ENCODE data around the gene ACTR1A.

DNA sequence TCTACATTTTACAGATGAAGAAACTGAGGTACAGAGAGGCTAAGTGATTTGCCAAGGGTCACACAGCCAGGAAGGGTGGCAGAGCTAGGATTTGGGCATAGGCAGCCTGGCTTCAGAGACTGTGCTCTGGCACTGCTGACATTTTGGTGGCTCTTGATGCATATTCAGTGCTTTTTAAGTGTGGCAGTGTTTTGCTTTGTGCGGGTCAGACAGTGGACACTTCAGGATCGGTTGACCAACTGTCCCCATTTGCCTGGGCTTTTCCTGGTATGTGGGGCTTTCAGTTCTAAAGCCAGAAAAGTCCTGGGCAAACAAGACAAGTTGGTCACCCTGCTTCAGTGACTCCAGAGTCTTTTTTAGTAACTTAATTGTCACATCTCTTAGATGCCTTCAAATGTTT lies 36.3 kb upstream of the ACTR1A start:
- TF ChIP-seq, protein P1, sequence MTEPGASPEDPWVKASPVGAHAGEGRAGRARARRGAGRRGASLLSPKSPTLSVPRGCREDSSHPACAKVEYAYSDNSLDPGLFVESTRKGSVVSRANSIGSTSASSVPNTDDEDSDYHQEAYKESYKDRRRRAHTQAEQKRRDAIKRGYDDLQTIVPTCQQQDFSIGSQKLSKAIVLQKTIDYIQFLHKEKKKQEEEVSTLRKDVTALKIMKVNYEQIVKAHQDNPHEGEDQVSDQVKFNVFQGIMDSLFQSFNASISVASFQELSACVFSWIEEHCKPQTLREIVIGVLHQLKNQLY (CRISPR knock-in tag; IDR thresholded peaks at IDR 0.05), result no peak
- TF ChIP-seq, protein P2, sequence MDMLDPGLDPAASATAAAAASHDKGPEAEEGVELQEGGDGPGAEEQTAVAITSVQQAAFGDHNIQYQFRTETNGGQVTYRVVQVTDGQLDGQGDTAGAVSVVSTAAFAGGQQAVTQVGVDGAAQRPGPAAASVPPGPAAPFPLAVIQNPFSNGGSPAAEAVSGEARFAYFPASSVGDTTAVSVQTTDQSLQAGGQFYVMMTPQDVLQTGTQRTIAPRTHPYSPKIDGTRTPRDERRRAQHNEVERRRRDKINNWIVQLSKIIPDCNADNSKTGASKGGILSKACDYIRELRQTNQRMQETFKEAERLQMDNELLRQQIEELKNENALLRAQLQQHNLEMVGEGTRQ (CRISPR knock-in tag; IDR thresholded peaks at IDR 0.05), result no peak
- no peak for TF ChIP-seq ZNF232 (CRISPR knock-in tag; IDR thresholded peaks at IDR 0.05)
- no peak for TF ChIP-seq NR2C2 (CRISPR knock-in tag; IDR thresholded peaks at IDR 0.05)
- TF ChIP-seq, protein P3, sequence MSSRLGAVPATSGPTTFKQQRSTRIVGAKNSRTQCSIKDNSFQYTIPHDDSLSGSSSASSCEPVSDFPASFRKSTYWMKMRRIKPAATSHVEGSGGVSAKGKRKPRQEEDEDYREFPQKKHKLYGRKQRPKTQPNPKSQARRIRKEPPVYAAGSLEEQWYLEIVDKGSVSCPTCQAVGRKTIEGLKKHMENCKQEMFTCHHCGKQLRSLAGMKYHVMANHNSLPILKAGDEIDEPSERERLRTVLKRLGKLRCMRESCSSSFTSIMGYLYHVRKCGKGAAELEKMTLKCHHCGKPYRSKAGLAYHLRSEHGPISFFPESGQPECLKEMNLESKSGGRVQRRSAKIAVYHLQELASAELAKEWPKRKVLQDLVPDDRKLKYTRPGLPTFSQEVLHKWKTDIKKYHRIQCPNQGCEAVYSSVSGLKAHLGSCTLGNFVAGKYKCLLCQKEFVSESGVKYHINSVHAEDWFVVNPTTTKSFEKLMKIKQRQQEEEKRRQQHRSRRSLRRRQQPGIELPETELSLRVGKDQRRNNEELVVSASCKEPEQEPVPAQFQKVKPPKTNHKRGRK (CRISPR knock-in tag; IDR thresholded peaks at IDR 0.05; ENCODE audit: borderline replicate concordance), result no peak
- TF ChIP-seq, protein P4, sequence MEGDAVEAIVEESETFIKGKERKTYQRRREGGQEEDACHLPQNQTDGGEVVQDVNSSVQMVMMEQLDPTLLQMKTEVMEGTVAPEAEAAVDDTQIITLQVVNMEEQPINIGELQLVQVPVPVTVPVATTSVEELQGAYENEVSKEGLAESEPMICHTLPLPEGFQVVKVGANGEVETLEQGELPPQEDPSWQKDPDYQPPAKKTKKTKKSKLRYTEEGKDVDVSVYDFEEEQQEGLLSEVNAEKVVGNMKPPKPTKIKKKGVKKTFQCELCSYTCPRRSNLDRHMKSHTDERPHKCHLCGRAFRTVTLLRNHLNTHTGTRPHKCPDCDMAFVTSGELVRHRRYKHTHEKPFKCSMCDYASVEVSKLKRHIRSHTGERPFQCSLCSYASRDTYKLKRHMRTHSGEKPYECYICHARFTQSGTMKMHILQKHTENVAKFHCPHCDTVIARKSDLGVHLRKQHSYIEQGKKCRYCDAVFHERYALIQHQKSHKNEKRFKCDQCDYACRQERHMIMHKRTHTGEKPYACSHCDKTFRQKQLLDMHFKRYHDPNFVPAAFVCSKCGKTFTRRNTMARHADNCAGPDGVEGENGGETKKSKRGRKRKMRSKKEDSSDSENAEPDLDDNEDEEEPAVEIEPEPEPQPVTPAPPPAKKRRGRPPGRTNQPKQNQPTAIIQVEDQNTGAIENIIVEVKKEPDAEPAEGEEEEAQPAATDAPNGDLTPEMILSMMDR (IDR thresholded peaks at IDR 0.05), result no peak
